Immature natural killer cell (primary cell): ENCODE measurements around the gene NOXRED1. TPM values are rescaled to one million over a fixed set of nuclear protein-coding genes. Genes with fewer than 3 reads are reported as not detected.

Experiments
- DNase-seq, 3 donors: peaks; one replicate each; pipeline ENCODE4 v3.0.0; 2022; ENCODE audit warnings: mixed read lengths in 1 of 3
- H3K27ac Mint-ChIP-seq, 6 donors: one replicate each; pipeline ENCODE4 v1.8.0; 2020; ENCODE audit warnings: mixed read lengths in 6 of 6, mild to moderate bottlenecking in 5 of 6, inconsistent platforms in 4 of 6, moderate library complexity in 3 of 6
- H3K27me3 Mint-ChIP-seq, 3 donors: one replicate each; pipeline ENCODE4 v1.8.0; 2020 to 2021; ENCODE audit warnings: low read depth in 3 of 3, mild to moderate bottlenecking in 3 of 3, mixed read lengths in 3 of 3, moderate library complexity in 3 of 3, inconsistent platforms in 1 of 3
- H3K36me3 Mint-ChIP-seq, 3 donors: one replicate each; pipeline ENCODE4 v1.8.0; 2020; ENCODE audit warnings: mixed read lengths in 3 of 3, inconsistent platforms in 2 of 3, mild to moderate bottlenecking in 2 of 3
- H3K4me1 Mint-ChIP-seq, 2 donors: one replicate each; pipeline ENCODE4 v1.8.0; 2020; ENCODE audit warnings: inconsistent platforms in 2 of 2, mild to moderate bottlenecking in 2 of 2, mixed read lengths in 2 of 2, moderate library complexity in 1 of 2
- H3K4me3 Mint-ChIP-seq, 5 donors: one replicate each; pipeline ENCODE4 v1.8.0; 2020; ENCODE audit warnings: mild to moderate bottlenecking in 5 of 5, mixed read lengths in 5 of 5, inconsistent platforms in 3 of 5, moderate library complexity in 3 of 5
- H3K9me3 Mint-ChIP-seq, 6 donors: one replicate each; pipeline ENCODE4 v1.8.0; 2020; ENCODE audit warnings: mild to moderate bottlenecking in 6 of 6, mixed read lengths in 6 of 6, inconsistent platforms in 4 of 6, moderate library complexity in 3 of 6
- polyA plus RNA-seq, 3 donors: library from polyadenylated mRNA; unstranded; fragments of 300-500 nt; fragmentation: Illumina TruSeq; gene quantifications; one replicate each; pipeline ENCODE4 v1.2.3, GENCODE V29; 2021

Gene NOXRED1
- not detected for polyA plus RNA-seq

GRCh38 chr14:77423423-77423822, at the start of gene NOXRED1:
TSS of gene NOXRED1 (minus strand) at chr14:77423523. CDS start at chr14:77422889, 634 bp downstream.
- Mint-ChIP-seq H3K4me1 (no peaks in the 10 kb centered on the region), H3K9me3 (peaks cover 5 to 22% (median 15%) of the 10 kb centered on the region in 6 donors), H3K36me3 (peaks cover 57 to 72% (median 62%) of the 10 kb centered on the region in 3 donors), H3K27ac (no peak within 1 kb of the TSS), H3K4me3 (no peak within 1 kb of the TSS), H3K27me3 (peaks cover 0 to 7% (median 4%) of the 10 kb centered on the region in 3 donors)
- no peak for DNase-seq

- H3K9me3 Mint-ChIP-seq, result no peaks in the 10 kb centered on the region
- H3K36me3 Mint-ChIP-seq, result peaks cover 6 to 31% (median 18%) of the 10 kb centered on the region in 3 donors
- H3K4me1 Mint-ChIP-seq, result no peaks in the 10 kb centered on the region
- no peak overlapping the region for H3K27ac Mint-ChIP-seq
- no peak overlapping the region for H3K4me3 Mint-ChIP-seq
- DNase-seq, result no peak
- peaks cover 0 to 4% (median 2%) of the 10 kb centered on the region in 3 donors for H3K27me3 Mint-ChIP-seq
These were observed 47.0 kb upstream of the NOXRED1 start for GRCh38 chr14:77470224-77470870.

GRCh38 chr14:77469539-77469938, 46.2 kb upstream of the NOXRED1 start:
- Mint-ChIP-seq H3K27ac (no peak overlapping the region), H3K27me3 (peaks cover 0 to 3% (median 0%) of the 10 kb centered on the region in 3 donors), H3K4me3 (no peak overlapping the region), H3K9me3 (no peaks in the 10 kb centered on the region), H3K36me3 (peaks cover 12 to 39% (median 18%) of the 10 kb centered on the region in 3 donors), H3K4me1 (no peaks in the 10 kb centered on the region)
- no peak for DNase-seq

- H3K36me3 Mint-ChIP-seq, result peaks cover 12 to 42% (median 18%) of the 10 kb centered on the region in 3 donors
- H3K27ac Mint-ChIP-seq, result no peak overlapping the region
- no peaks in the 10 kb centered on the region for H3K4me1 Mint-ChIP-seq
- no peak overlapping the region for H3K4me3 Mint-ChIP-seq
- H3K27me3 Mint-ChIP-seq, result no peaks in the 10 kb centered on the region
- H3K9me3 Mint-ChIP-seq, result no peaks in the 10 kb centered on the region
- DNase-seq, result no peak
These were observed 45.8 kb upstream of the NOXRED1 start for GRCh38 chr14:77469067-77469505.

- no peak overlapping the region for H3K4me3 Mint-ChIP-seq
- H3K27ac Mint-ChIP-seq, result no peak overlapping the region
- no peaks in the 10 kb centered on the region for H3K4me1 Mint-ChIP-seq
- peaks cover 12 to 47% (median 23%) of the 10 kb centered on the region in 3 donors for H3K36me3 Mint-ChIP-seq
- no peaks in the 10 kb centered on the region for H3K27me3 Mint-ChIP-seq
- DNase-seq, result no peak
- no peaks in the 10 kb centered on the region for H3K9me3 Mint-ChIP-seq
These were observed 44.5 kb upstream of the NOXRED1 start for GRCh38 chr14:77467801-77468200.

GRCh38 chr14:77459072-77459723, 35.9 kb upstream of the NOXRED1 start:
- Mint-ChIP-seq H3K36me3 (peaks cover 5 to 32% (median 23%) of the 10 kb centered on the region in 3 donors), H3K27ac (peak overlapping the region; percentile 85 to 100 (median 98)), H3K4me3 (peak overlapping the region; percentile 99 to 100 (median 100)), H3K4me1 (peaks cover 44 to 47% of the 10 kb centered on the region in 2 donors), H3K9me3 (no peaks in the 10 kb centered on the region), H3K27me3 (peaks cover 2 to 14% (median 4%) of the 10 kb centered on the region in 3 donors)
- DNase-seq, result peak; percentile 32 to 46 (median 45)

GRCh38 chr14:77458249-77458950, 35.1 kb upstream of the NOXRED1 start:
- H3K27me3 Mint-ChIP-seq, result peaks cover 2 to 14% (median 4%) of the 10 kb centered on the region in 3 donors
- peaks cover 44 to 47% of the 10 kb centered on the region in 2 donors for H3K4me1 Mint-ChIP-seq
- H3K27ac Mint-ChIP-seq, result peak overlapping the region; percentile 92 to 100 (median 99)
- peak overlapping the region; percentile 99 to 100 (median 100) for H3K4me3 Mint-ChIP-seq
- H3K9me3 Mint-ChIP-seq, result no peaks in the 10 kb centered on the region
- DNase-seq, result peak in 2 of 3 donors; percentile 19 to 30
- peaks cover 5 to 28% (median 18%) of the 10 kb centered on the region in 3 donors for H3K36me3 Mint-ChIP-seq

GRCh38 chr14:77457522-77458248, 34.4 kb upstream of the NOXRED1 start, which contains the start of the genes AHSA1 and VIPAS39:
TSS of gene AHSA1 (plus strand) at chr14:77458093. CDS start at chr14:77458190, 97 bp downstream.
TSS of gene VIPAS39 (minus strand) at chr14:77457601. CDS start at chr14:77454102, 3,499 bp downstream.
- peak; percentile 95 to 96 (median 95) for DNase-seq
- Mint-ChIP-seq H3K27me3 (peaks cover 2 to 14% (median 4%) of the 10 kb centered on the region in 3 donors), H3K36me3 (peaks cover 9 to 33% (median 16%) of the 10 kb centered on the region in 3 donors), H3K4me3 (peak within 1 kb of the TSS; percentile 99 to 100 (median 100)), H3K27ac (peak within 1 kb of the TSS; percentile 92 to 100 (median 99)), H3K9me3 (no peaks in the 10 kb centered on the region), H3K4me1 (peaks cover 44 to 47% of the 10 kb centered on the region in 2 donors)

GRCh38 chr14:77457115-77457521, 33.8 kb upstream of the NOXRED1 start:
- no peak for DNase-seq
- Mint-ChIP-seq H3K36me3 (peaks cover 11 to 30% (median 15%) of the 10 kb centered on the region in 3 donors), H3K4me1 (peaks cover 44 to 47% of the 10 kb centered on the region in 2 donors), H3K4me3 (peak overlapping the region; percentile 99 to 100 (median 100)), H3K9me3 (no peaks in the 10 kb centered on the region), H3K27me3 (peaks cover 2 to 14% (median 4%) of the 10 kb centered on the region in 3 donors), H3K27ac (peak overlapping the region; percentile 92 to 100 (median 99))

GRCh38 chr14:77455966-77456640, 32.8 kb upstream of the NOXRED1 start:
- peak overlapping the region in 5 of 6 donors; percentile 92 to 100 (median 99) for H3K27ac Mint-ChIP-seq
- H3K4me3 Mint-ChIP-seq, result peak overlapping the region; percentile 99 to 100 (median 100)
- no peak for DNase-seq
- peaks cover 40 to 41% of the 10 kb centered on the region in 2 donors for H3K4me1 Mint-ChIP-seq
- H3K9me3 Mint-ChIP-seq, result no peaks in the 10 kb centered on the region
- peaks cover 12 to 30% (median 14%) of the 10 kb centered on the region in 3 donors for H3K36me3 Mint-ChIP-seq
- peaks cover 2 to 14% (median 4%) of the 10 kb centered on the region in 3 donors for H3K27me3 Mint-ChIP-seq

- Mint-ChIP-seq H3K36me3 (peaks cover 31 to 42% (median 35%) of the 10 kb centered on the region in 3 donors), H3K9me3 (no peaks in the 10 kb centered on the region), H3K27me3 (no peaks in the 10 kb centered on the region), H3K4me1 (no peaks in the 10 kb centered on the region), H3K4me3 (no peak overlapping the region), H3K27ac (peak overlapping the region in 1 of 6 donors; percentile 25)
- no peak for DNase-seq
These were observed 18.9 kb upstream of the NOXRED1 start for GRCh38 chr14:77442196-77442595.

GRCh38 chr14:77439861-77440260, 16.5 kb upstream of the NOXRED1 start:
- Mint-ChIP-seq H3K4me3 (no peak overlapping the region), H3K27ac (no peak overlapping the region), H3K4me1 (no peaks in the 10 kb centered on the region), H3K9me3 (no peaks in the 10 kb centered on the region), H3K27me3 (no peaks in the 10 kb centered on the region), H3K36me3 (peaks cover 39 to 54% (median 45%) of the 10 kb centered on the region in 3 donors)
- DNase-seq, result no peak
